IPS-15b (cell line): ENCODE measurements around the gene DGKG.

Source experiments
- H3K27me3 ChIP-seq: one replicate; pipeline ENCODE4 v1.6.1; 2013; ENCODE audit warnings: low read length; ENCODE audit not compliant: control insufficient read depth, insufficient read depth
- H3K36me3 ChIP-seq: one replicate; pipeline ENCODE4 v1.6.1; 2013; ENCODE audit warnings: low read length; ENCODE audit not compliant: control insufficient read depth, insufficient read depth
- H3K4me1 ChIP-seq: one replicate; pipeline ENCODE4 v1.6.1; 2013; ENCODE audit warnings: mild to moderate bottlenecking, low read length; ENCODE audit not compliant: control insufficient read depth, insufficient read depth
- H3K4me3 ChIP-seq: one replicate; pipeline ENCODE4 v1.5.1; 2013; ENCODE audit warnings: low read depth, low read length
- H3K9ac ChIP-seq: one replicate; pipeline ENCODE4 v1.6.1; 2013; ENCODE audit warnings: low read depth, mild to moderate bottlenecking, low read length
- H3K9me3 ChIP-seq: one replicate; pipeline ENCODE4 v1.6.1; 2013; ENCODE audit warnings: mild to moderate bottlenecking, low read length; ENCODE audit not compliant: control insufficient read depth, insufficient read depth

Gene DGKG

DNA sequence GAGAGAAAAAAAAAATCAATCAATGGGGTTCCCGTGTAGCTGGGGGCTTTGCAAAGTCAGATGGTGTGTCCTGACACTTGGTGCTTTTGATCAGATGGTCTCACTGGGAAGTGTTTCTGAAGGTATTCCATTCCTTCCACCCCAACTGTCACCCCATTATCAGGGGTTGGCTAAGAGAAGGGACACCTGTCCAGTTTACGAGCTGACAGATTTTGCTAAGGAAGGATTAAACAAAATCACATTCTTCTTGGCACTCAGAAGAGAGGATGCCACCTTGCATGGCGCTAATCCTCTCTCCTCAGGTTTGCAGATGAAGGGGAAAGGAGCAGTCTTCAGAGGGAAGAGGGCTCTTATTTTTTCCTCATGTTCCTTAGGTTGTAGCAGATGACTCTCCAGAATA lies 149.4 kb downstream of the DGKG start:
- Histone ChIP-seq H3K36me3 (no peaks in the 10 kb centered on the region), H3K4me1 (peaks cover 3% of the 10 kb centered on the region), H3K4me3 (no peak overlapping the region), H3K27me3 (peaks cover 4% of the 10 kb centered on the region), H3K9ac (no peak overlapping the region), H3K9me3 (no peaks in the 10 kb centered on the region)

DNA sequence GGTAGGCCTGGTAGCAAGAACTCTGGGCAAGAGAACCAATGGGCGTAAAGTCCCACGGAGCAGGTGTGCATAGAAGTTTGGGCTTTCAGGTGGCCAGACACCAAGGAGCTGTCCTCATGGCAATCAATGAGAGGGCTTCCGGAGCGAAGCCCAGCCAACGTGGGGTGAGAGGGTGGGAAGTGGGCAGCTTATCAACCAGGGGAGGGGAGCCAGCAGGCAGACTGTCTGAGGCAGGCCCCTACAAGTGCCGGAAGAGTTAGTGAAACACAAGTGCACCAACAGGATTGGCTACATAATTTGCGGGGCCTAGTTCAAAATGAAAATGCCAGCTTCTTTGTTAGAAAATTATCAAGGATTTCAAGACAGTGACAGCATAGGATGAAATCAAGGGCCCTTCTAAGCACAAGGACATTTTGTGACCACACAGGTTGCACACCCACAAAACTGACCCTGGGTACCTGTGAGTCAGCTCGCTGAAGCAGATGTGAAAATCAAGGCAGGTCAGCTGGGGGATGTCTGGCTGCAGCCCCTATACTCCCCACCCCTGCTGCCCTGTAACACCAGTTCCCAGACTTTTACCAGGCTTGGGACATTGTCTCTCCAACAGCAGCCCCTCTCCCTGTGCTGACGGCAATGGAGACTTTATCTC lies 151.1 kb downstream of the DGKG start:
- Histone ChIP-seq H3K4me3 (no peak overlapping the region), H3K9ac (no peak overlapping the region)

DNA sequence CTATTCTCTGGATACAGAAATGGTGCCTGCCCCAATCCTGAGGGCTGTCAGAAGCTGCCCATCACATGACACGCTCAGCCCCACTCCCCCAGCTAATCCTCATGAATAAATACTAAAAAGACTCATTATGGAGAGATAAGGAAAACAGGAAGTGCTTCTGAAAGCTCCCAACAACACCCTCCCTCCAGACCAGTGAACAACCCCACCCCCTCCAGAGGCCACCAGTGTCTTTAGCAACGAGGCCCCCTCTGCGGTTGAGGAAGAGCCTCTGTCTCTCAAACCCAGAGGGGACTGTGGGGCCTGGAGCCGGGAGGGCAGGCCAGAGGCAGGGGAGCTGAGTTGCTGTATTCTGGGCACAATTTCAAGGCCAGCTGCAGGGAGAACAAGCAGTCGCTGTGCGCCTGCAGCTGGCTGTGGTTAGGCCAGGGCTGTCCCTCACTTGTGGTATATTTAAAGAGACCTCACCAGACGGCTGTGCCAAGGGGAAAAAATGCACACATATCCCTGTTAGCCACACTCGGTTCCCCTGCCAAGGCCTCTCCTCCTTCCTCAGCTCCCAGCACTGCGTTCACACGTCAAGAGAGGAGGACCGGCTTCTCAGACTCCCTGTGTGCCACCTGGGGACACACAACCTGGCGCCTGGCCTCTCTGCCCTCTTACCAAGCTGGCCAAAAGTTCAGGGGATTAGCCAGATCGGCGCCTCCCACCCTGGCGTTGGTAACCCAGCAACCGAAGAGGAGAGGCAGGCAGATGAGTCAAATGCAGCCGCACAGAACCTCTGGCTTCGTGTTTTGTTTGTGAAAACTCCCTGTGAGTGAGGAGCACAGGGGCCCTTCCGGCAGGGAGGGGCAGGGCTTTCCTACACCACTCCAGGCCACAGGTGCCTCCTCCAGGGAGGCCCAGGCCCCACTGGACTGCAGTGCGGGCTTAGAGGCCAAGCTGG lies 152.0 kb downstream of the DGKG start:
- Histone ChIP-seq H3K4me3 (no peak overlapping the region), H3K9ac (no peak overlapping the region), H3K36me3 (no peaks in the 10 kb centered on the region), H3K4me1 (peaks cover 3% of the 10 kb centered on the region), H3K9me3 (no peaks in the 10 kb centered on the region), H3K27me3 (peaks cover 4% of the 10 kb centered on the region)

More for the DNA sequence above, 151.1 kb downstream of the DGKG start:
- Histone ChIP-seq H3K9me3 (no peaks in the 10 kb centered on the region), H3K27me3 (peaks cover 4% of the 10 kb centered on the region), H3K4me1 (peaks cover 3% of the 10 kb centered on the region), H3K36me3 (no peaks in the 10 kb centered on the region)

DNA sequence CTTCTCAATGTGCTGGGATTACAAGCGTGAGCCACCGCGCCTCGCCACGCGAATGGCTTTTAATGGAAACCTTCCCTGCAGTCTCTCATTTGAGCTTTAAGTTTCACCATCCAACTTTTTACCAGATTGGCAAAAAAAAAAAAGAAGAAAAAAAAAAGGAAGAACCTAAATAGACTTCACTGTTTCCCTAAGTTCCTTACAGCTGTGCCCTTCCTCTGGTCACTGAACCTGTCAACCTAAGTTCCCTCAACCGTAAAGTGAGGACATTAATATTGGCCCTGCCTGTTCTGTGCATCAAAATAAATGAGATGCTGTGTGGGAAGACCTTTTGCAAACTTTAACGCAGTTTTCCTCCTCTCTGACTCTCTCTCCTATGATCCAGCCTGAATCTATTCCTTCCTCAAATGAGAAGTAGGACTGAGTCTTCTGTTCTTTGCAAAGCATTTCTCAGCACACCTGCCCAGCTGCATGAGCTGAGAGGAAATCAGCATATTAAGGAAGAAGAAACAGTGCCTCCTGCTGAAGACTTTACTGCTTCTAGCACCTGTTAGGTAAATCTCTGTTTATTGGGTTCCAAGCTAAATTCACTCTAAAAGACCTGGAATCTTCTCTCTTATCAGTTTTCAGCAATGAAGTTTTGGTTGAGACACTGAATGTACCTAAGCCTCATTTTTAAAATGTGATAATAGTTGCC lies 153.6 kb downstream of the DGKG start:
- H3K4me1 ChIP-seq = peaks cover 3% of the 10 kb centered on the region
- no peak overlapping the region for H3K9ac ChIP-seq
- H3K4me3 ChIP-seq = no peak overlapping the region
- H3K36me3 ChIP-seq = no peaks in the 10 kb centered on the region
- no peaks in the 10 kb centered on the region for H3K9me3 ChIP-seq
- H3K27me3 ChIP-seq = peaks cover 4% of the 10 kb centered on the region

DNA sequence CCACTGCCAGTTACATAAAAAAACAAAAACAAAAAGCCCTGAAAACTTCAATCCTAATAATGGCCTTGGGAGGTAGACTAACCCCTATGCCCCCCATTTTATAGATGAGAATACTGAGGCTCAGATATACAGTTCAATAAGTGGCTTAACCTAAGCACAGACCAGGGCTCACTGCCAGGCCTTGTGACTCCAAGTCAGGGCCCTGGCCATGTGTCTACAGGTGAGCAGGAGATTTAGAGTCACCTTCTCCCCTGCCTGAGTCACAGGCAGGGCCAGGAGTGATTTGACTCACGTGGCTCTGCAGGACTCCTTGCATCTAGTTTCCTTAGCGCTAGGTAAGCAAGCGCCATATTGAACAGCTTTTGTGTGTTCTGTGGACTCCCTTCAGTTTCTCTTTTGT lies 154.5 kb downstream of the DGKG start:
- Histone ChIP-seq H3K36me3 (no peaks in the 10 kb centered on the region), H3K27me3 (peaks cover 1% of the 10 kb centered on the region), H3K9ac (no peak overlapping the region), H3K4me3 (no peak overlapping the region), H3K9me3 (no peaks in the 10 kb centered on the region), H3K4me1 (peaks cover 3% of the 10 kb centered on the region)

DNA sequence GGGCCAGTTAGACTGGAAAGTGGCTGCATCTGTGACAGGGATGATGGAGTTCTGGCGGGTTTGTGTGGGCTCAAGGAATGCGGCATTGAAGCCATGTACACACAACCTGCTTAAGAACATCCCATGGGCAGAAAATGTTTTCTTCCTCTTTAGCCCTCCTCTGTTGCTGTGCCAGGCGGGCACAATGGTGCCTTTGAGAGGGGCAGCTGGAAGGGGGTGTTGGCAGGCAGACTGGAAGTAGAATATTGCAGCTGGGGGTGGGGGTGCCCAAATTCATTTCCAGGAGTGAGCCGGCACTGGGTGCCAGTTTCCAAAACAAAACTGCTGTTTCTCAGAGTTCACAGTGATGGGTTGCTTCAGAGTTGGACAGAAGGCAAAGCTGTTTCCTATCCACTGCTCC lies 161.3 kb downstream of the DGKG start:
- no peaks in the 10 kb centered on the region for H3K9me3 ChIP-seq
- H3K4me3 ChIP-seq = no peak overlapping the region
- H3K36me3 ChIP-seq = no peaks in the 10 kb centered on the region
- H3K4me1 ChIP-seq = no peaks in the 10 kb centered on the region
- H3K27me3 ChIP-seq = peaks cover 51% of the 10 kb centered on the region
- no peak overlapping the region for H3K9ac ChIP-seq

DNA sequence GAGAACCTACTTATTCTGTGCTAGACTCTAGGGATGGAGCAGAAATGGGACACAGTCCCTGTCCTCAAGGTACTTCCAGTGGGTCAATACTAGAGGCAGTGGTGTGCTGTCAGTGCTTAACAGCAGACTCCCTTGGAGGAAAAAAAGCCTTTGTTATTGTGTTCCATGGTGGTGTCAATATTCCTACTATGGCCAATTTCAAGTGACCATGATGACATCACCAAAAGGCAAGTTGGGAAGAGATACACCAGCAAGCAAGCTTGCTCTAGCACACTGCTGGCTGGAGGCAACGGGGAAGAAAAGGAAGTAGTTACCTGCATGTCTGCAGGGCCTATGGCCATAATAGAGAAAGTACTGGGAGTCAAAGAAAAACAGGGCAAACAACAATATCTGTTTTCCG lies 163.6 kb downstream of the DGKG start:
- Histone ChIP-seq H3K4me3 (no peak overlapping the region), H3K9me3 (no peaks in the 10 kb centered on the region), H3K4me1 (no peaks in the 10 kb centered on the region), H3K9ac (no peak overlapping the region), H3K27me3 (peaks cover 72% of the 10 kb centered on the region), H3K36me3 (no peaks in the 10 kb centered on the region)

DNA sequence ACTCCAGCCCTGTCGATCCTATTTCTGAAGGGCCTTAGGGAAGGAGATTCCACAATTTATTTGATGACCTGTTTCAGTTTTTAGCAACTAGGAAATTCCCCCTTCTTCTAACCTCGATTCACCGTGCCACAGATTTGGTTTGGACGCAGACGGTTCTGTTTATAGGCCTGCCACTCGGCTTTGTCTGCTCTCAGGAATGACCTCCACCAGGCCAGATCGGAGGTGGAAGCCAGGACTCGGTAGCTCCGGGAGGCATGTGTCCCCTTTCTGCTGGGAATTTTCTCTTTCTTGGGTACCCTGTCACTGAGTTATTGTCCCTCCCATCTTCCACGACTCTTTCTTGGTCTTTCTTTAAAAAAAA lies 167.6 kb downstream of the DGKG start:
- no peaks in the 10 kb centered on the region for H3K36me3 ChIP-seq
- H3K27me3 ChIP-seq = peaks cover 93% of the 10 kb centered on the region
- H3K9me3 ChIP-seq = no peaks in the 10 kb centered on the region
- H3K9ac ChIP-seq = no peak overlapping the region
- peaks cover 2% of the 10 kb centered on the region for H3K4me1 ChIP-seq
- H3K4me3 ChIP-seq = peak overlapping the region; percentile 69

DNA sequence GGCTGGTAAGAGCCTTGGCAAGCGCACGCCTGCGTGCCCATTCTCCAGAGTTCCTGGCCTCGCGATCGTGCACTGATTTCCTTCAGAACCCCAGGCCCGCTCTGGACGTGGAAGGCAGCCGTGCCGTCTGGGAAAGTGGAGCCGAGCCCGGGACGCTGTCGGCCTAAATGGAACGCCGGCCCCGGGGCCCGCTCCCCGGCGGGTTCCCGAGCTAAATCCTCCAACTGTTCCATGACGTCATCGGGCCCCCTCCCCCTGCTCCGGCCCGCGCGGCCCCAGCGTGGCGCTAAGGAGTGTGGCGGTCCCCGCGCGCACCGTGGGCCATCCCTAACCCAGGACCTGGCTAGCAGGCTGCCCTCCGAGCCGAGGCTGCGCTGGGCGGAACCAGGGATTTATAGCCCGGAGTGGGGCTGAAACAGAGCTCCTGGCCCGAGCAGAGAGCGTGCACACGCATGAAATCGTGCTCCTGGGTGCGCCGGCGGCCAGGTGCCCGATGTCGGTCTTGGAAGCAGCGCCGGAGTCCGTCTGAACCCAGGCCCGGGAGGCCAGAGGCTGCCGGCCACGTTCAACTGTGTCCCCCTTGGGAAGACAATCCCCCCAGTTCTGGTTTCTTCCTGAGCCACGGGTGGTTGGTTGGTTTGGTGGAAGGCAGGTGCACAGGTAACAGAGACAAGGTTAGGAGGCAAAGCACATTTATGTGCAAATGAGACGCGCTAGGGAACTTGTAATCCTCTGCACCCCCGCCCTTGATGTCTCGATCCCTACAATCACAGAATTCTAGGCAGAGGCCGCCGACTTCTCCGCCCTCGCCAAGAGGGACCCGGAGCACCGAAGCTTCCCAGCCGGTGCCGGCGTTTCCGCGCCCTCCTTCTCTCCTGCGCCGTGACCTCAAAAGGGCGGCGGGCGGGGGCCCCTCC lies 168.2 kb downstream of the DGKG start:
- H3K9me3 ChIP-seq = no peaks in the 10 kb centered on the region
- peak overlapping the region; percentile 69 for H3K4me3 ChIP-seq
- peaks cover 97% of the 10 kb centered on the region for H3K27me3 ChIP-seq
- H3K36me3 ChIP-seq = no peaks in the 10 kb centered on the region
- H3K4me1 ChIP-seq = peaks cover 2% of the 10 kb centered on the region
- H3K9ac ChIP-seq = peak overlapping the region; percentile 37

DNA sequence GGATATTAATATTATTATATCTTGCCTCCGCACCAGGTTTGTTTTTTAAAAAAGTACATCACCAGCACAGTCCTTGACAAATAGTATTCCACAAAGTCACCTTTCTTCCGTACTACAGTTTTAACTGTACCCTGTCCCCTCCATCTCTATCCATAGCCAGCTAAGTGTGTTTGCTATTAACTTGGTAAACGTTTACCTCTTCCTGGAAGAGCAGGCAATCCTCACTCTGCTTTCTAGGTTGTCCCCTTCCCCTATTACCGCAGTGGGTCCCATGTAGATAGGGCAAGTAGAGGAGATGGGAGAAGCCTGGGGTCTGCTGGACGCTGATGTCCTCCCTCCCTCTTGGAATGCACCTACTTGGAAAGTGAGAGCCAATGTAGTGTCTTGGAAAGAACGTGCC lies 169.2 kb downstream of the DGKG start:
- H3K36me3 ChIP-seq = no peaks in the 10 kb centered on the region
- no peak overlapping the region for H3K9ac ChIP-seq
- H3K4me3 ChIP-seq = peak overlapping the region; percentile 69
- no peaks in the 10 kb centered on the region for H3K9me3 ChIP-seq
- H3K4me1 ChIP-seq = peaks cover 2% of the 10 kb centered on the region
- H3K27me3 ChIP-seq = peaks cover 96% of the 10 kb centered on the region

DNA sequence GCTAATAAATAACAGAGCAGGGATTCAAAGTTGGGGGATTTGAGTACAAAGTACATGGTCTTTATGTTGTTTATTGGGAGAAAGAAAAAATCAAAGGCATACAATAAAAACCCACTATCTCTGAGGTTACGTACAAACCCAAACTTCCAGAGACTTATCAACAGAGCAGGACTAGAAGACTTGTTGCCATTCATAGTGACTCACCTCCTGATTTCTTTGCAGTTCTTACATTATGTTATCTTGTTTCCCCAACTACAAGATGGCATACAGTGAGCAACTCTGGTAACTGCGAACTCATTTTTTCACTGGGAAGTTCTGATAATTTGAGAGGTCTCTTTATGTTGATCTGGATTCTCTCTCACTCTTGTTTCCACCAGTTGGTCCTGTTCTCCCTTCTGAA lies 172.5 kb downstream of the DGKG start:
- Histone ChIP-seq H3K9ac (no peak overlapping the region), H3K4me3 (no peak overlapping the region), H3K4me1 (peaks cover 2% of the 10 kb centered on the region), H3K27me3 (peaks cover 87% of the 10 kb centered on the region), H3K9me3 (no peaks in the 10 kb centered on the region), H3K36me3 (no peaks in the 10 kb centered on the region)
